SH-SY5Y (cell line): ENCODE results near the gene NCK2.

Experiments used
- GATA2 ChIP-seq: IDR thresholded peaks from 2 replicates; pipeline ENCODE4 v1.6.1; 2011; ENCODE audit warnings: mild to moderate bottlenecking, low read depth, low read length
- GATA3 ChIP-seq: IDR thresholded peaks from 2 replicates; pipeline ENCODE4 v1.6.1; 2011; ENCODE audit warnings: low read depth, mild to moderate bottlenecking, low read length, moderate library complexity

- TF ChIP-seq GATA2 (no peak), GATA3 (no peak)
Measured at GRCh38 chr2:105876191-105876590, 131.5 kb downstream of the NCK2 start.
